Pulmonary artery endothelial cell (primary cell): ENCODE measurements around the gene ALKBH1. TPM values are rescaled to one million over a fixed set of nuclear protein-coding genes. Genes with fewer than 3 reads are reported as not detected.

Experiments
- DNase-seq: peaks from one replicate; pipeline ENCODE4 v3.0.0-alpha.2; 2011; ENCODE audit warnings: low read depth, low spot score
- total RNA-seq: library from RNA; depleted of rRNA; stranded (reverse); fragments of >200 nt; gene quantifications from 2 replicates; pipeline ENCODE4 v1.2.3, GENCODE V29; 2014

Gene ALKBH1
- total RNA-seq, 1 donor from 2014 or later = 10.2 TPM

DNA sequence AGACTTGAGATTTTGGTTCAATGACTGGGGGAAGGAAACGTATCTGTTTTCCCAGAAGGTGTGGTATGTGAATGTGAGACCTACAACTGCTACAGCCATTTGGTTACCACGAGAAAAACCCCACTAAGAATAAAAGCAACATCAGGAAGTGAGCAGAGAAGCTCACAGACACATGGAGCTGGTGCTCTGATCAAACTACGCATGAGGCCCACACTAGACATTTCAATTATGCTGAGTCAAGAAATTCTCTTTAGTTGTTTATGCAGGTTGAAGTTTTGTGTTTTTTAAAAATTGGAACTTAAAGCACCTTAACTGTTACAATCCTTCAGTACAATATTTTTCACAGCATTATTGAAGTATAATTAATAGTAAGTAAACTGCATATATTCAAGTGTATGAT, 82.5 kb downstream of the ALKBH1 start:
- DNase-seq = no peak

- DNase-seq = no peak
Measured at GRCh38 chr14:77623201-77623600, 84.6 kb downstream of the ALKBH1 start.

Other genes starting within 250 kb of the ALKBH1 start
- 102 and 208 TPM in 2 replicates for gene AHSA1, start 249.9 kb downstream of the ALKBH1 start, total RNA-seq
- not detected in 2 replicates for gene ISM2, start 209.2 kb downstream of the ALKBH1 start, total RNA-seq
- gene SPTLC2, start 91.4 kb downstream of the ALKBH1 start, total RNA-seq = 48.1 and 54.5 TPM in 2 replicates
- gene SLIRP, start 80 bp upstream of the ALKBH1 start, total RNA-seq = 260 and 313 TPM in 2 replicates
- 60.4 and 71.4 TPM in 2 replicates for gene SNW1, start 53.1 kb upstream of the ALKBH1 start, total RNA-seq
- 2.0 and 2.9 TPM in 2 replicates for gene ADCK1, start 92.1 kb upstream of the ALKBH1 start, total RNA-seq